Sciatic nerve (tissue), 2 donors: ENCODE measurements around the gene ENOPH1. TPM values are rescaled to one million over a fixed set of nuclear protein-coding genes. Genes with fewer than 3 reads are reported as not detected.

ENCODE experiments used
- ATAC-seq: fragments of 200-7000 bp; cut with Tn5 transposase; one replicate; pipeline ENCODE4 v1.9.1; 2020; ENCODE audit warnings: mild to moderate bottlenecking, moderate library complexity
- DNase-seq: peaks from one replicate; pipeline ENCODE4 v3.0.0-alpha.2; 2020; ENCODE audit warnings: low spot score
- intact Hi-C: fragments of 100-400 bp; cut with DNase I; formaldehyde crosslinking; loops from one replicate; pipeline ENCODE4 v1.14.2; 2022
- total RNA-seq: library from RNA; stranded (reverse); fragmentation: NEBNext Ultra II Directional; extraction: Animal tissue kit (Norgen Biotek cat#: 25700); gene quantifications from one replicate; pipeline ENCODE4 v1.2.1, GENCODE V29; 2021
- donor health status: DM: no; HTN: no; CAD: no.
- donor health status: DM: no; HTN: no; CAD: no.

Gene ENOPH1
- total RNA-seq, 1 donor from 2014 or later, result 30.0 TPM

- ATAC-seq, result no peak
- intact Hi-C loops, result loop anchor here (10.0 kb wide), 1 partner anchor 49 kb away; the partner anchor contains the start of gene HNRNPD
Measured at GRCh38 chr4:82423245-82424054, 6.9 kb upstream of the ENOPH1 start.

GRCh38 chr4:82425478-82425877, 4.9 kb upstream of the ENOPH1 start:
- ATAC-seq (no peak), DNase-seq (no peak)
- intact Hi-C loops, result loop anchor here (10.0 kb wide), 1 partner anchor 51 kb away; the partner anchor contains the start of gene HNRNPD

More at GRCh38 chr4:82423245-82424054, 6.9 kb upstream of the ENOPH1 start:
- DNase-seq, result no peak

- no peak for DNase-seq
- intact Hi-C loops, result loop anchor here (10.0 kb wide), 1 partner anchor 54 kb away; the partner anchor contains the start of gene HNRNPD
- ATAC-seq, result no peak
Measured at GRCh38 chr4:82428526-82428968, 1.8 kb upstream of the ENOPH1 start.

GRCh38 chr4:82428969-82429727, 1.2 kb upstream of the ENOPH1 start:
- DNase-seq (peak; percentile 96), ATAC-seq (peak; percentile 90)
- intact Hi-C loops, result loop anchor here (10.0 kb wide), 1 partner anchor 54 kb away; the partner anchor contains the start of gene HNRNPD

- intact Hi-C loops, result loop anchor here (10.0 kb wide), 1 partner anchor 55 kb away; the partner anchor contains the start of gene HNRNPD
- DNase-seq (no peak), ATAC-seq (peak; percentile 2)
Measured at GRCh38 chr4:82429728-82430192, 630 bp upstream of the ENOPH1 start.

- intact Hi-C loops, result no loop called here
- ATAC-seq (no peak), DNase-seq (no peak)
Measured at GRCh38 chr4:82430964-82431745, 765 bp downstream of the ENOPH1 start.

- intact Hi-C loops, result no loop called here
- no peak for ATAC-seq
- DNase-seq, result no peak
Measured at GRCh38 chr4:82431831-82432230, 1.4 kb downstream of the ENOPH1 start.

- no peak for DNase-seq
- intact Hi-C loops, result no loop called here
- no peak for ATAC-seq
Measured at GRCh38 chr4:82432596-82432995, 2.2 kb downstream of the ENOPH1 start.

GRCh38 chr4:82433791-82434190, 3.4 kb downstream of the ENOPH1 start:
- DNase-seq (no peak), ATAC-seq (no peak)
- intact Hi-C loops, result no loop called here

GRCh38 chr4:82434949-82435348, 4.6 kb downstream of the ENOPH1 start:
- intact Hi-C loops, result no loop called here
- no peak for DNase-seq
- ATAC-seq, result no peak

GRCh38 chr4:82436130-82436529, 5.7 kb downstream of the ENOPH1 start:
- no peak for DNase-seq
- ATAC-seq, result no peak
- intact Hi-C loops, result no loop called here

GRCh38 chr4:82436780-82437179, 6.4 kb downstream of the ENOPH1 start:
- intact Hi-C loops, result no loop called here
- ATAC-seq (no peak), DNase-seq (no peak)

GRCh38 chr4:82437285-82438005, 7.1 kb downstream of the ENOPH1 start:
- intact Hi-C loops, result no loop called here
- DNase-seq (no peak), ATAC-seq (no peak)

- intact Hi-C loops, result no loop called here
- ATAC-seq, result no peak
- no peak for DNase-seq
Measured at GRCh38 chr4:82439088-82439487, 8.7 kb downstream of the ENOPH1 start.

GRCh38 chr4:82447886-82448285, 17.5 kb downstream of the ENOPH1 start:
- ATAC-seq, result no peak
- intact Hi-C loops, result no loop called here
- DNase-seq, result no peak

- DNase-seq, result no peak
- ATAC-seq, result no peak
- intact Hi-C loops, result no loop called here
Measured at GRCh38 chr4:82450966-82451755, 20.8 kb downstream of the ENOPH1 start.

GRCh38 chr4:82452026-82452425, 21.6 kb downstream of the ENOPH1 start:
- DNase-seq (no peak), ATAC-seq (no peak)
- intact Hi-C loops, result no loop called here

- intact Hi-C loops, result no loop called here
- DNase-seq (no peak), ATAC-seq (no peak)
Measured at GRCh38 chr4:82457266-82457665, 26.9 kb downstream of the ENOPH1 start.
